ENCODE measurements around the gene MST1R. TPM values are rescaled to one million over a fixed set of nuclear protein-coding genes. Genes with fewer than 3 reads are reported as not detected.

Gene MST1R
- total and polyA plus RNA-seq, 2 donors (not counting 3 experiments of a cell fraction or from before 2014, with no cell fraction given), result 0.93 to 2.4 TPM

GRCh38 chr3:49889296-49889695 is 14.4 kb downstream of the MST1R start:
- Histone ChIP-seq H3K4me3 (replicated peaks in 1 of 3; ENCODE audit: insufficient read depth in 1 of 3, low read depth in 1 of 3, low read length in 3 of 3) (no peak overlapping the region), H3K9me1 (replicated peaks; ENCODE audit: control insufficient read depth, extremely low read depth, insufficient read depth, low read length) (no peaks in the 10 kb centered on the region), H3K27me3 (ENCODE audit: control insufficient read depth in 2 of 2, insufficient read depth in 2 of 2, low read length in 2 of 2) (no peaks in the 10 kb centered on the region), H3K9me3 (replicated peaks; ENCODE audit: control insufficient read depth, insufficient read depth, low read length) (no peaks in the 10 kb centered on the region), H3K79me2 (ENCODE audit: control insufficient read depth, insufficient read depth, low read length) (no peaks in the 10 kb centered on the region), H3K4me1 (ENCODE audit: control insufficient read depth, extremely low read depth, insufficient read depth, low read length) (no peaks in the 10 kb centered on the region), H3K4me2 (ENCODE audit: insufficient read depth, low read length) (no peak overlapping the region), H4K20me1 (replicated peaks; ENCODE audit: control insufficient read depth, extremely low read depth, insufficient read depth, low read length) (no peaks in the 10 kb centered on the region), H3K27ac (ENCODE audit: insufficient read depth, low read depth, low read length) (no peak overlapping the region), H2AFZ (ENCODE audit: low read depth, low read length) (no peak overlapping the region), H3K9ac (replicated peaks; ENCODE audit: extremely low read depth, insufficient read depth, low read length) (no peak overlapping the region), H3K36me3 (ENCODE audit: control insufficient read depth in 2 of 2, extremely low read depth in 1 of 2, insufficient read depth in 2 of 2, low read length in 2 of 2) (no peaks in the 10 kb centered on the region)
- ChIA-PET POLR2A (no interaction called here), CTCF (interaction anchor here (1.0 to 2.4 kb wide), 2 partner anchors 11 to 39 kb away, joined by 3 to 11 read pairs; no protein-coding TSS in a partner anchor)
- dilution Hi-C loops (cut with MboI; ENCODE audit: extremely low pct_ligation_motif_present, low sequenced_read_pairs), result no loop called here
- no peak for DNase-seq (ENCODE audit: low read depth, low spot score)
- TF ChIP-seq EZH2 (IDR thresholded peaks at IDR 0.05; ENCODE audit: borderline replicate concordance, low read depth, low read length, severe bottlenecking), result no peak
- TF ChIP-seq GATA2 (IDR thresholded peaks at IDR 0.05; ENCODE audit: insufficient read depth, insufficient read length, low read depth, low read length), result no peak
- TF ChIP-seq FOS (IDR thresholded peaks at IDR 0.05; ENCODE audit: borderline replicate concordance, insufficient read depth, low read length), result no peak
- TF ChIP-seq, protein P1, sequence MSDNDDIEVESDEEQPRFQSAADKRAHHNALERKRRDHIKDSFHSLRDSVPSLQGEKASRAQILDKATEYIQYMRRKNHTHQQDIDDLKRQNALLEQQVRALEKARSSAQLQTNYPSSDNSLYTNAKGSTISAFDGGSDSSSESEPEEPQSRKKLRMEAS (IDR thresholded peaks at IDR 0.05; ENCODE audit: insufficient read depth, insufficient read length), result no peak
- no peak for TF ChIP-seq MYC (IDR thresholded peaks at IDR 0.05; ENCODE audit: low read depth, low read length)
- TF ChIP-seq JUN (IDR thresholded peaks at IDR 0.05; ENCODE audit: borderline replicate concordance, insufficient read depth, insufficient read length, low read depth), result no peak
- TF ChIP-seq POLR2AphosphoS5 (IDR thresholded peaks at IDR 0.05; ENCODE audit: insufficient read depth, low read depth, low read length), result no peak
- TF ChIP-seq POLR2A (IDR thresholded peaks at IDR 0.05; ENCODE audit: low read depth, low read length), result no peak
- no TSS peak for BruUV-seq (replicated peaks)
- no peak for FAIRE-seq
- intact Hi-C loops (cut with micrococcal nuclease), result no loop called here

GRCh38 chr3:49886922-49887265 is 16.8 kb downstream of the MST1R start:
- ChIA-PET CTCF (interaction anchor here (0.9 kb wide), 1 partner anchor 13 kb away, joined by 3 read pairs; no protein-coding TSS in a partner anchor), POLR2A (no interaction called here)
- intact Hi-C loops (cut with micrococcal nuclease) (no loop called here), dilution Hi-C loops (cut with MboI; ENCODE audit: extremely low pct_ligation_motif_present, low sequenced_read_pairs) (no loop called here)
- no peak overlapping the region for H3K4me3 ChIP-seq (replicated peaks in 1 of 3; ENCODE audit: insufficient read depth in 1 of 3, low read depth in 1 of 3, low read length in 3 of 3)
- no peak for TF ChIP-seq GATA2 (IDR thresholded peaks at IDR 0.05; ENCODE audit: insufficient read depth, insufficient read length, low read depth, low read length)
- no peak for TF ChIP-seq POLR2A (IDR thresholded peaks at IDR 0.05; ENCODE audit: low read depth, low read length)
- TF ChIP-seq, protein P1 (IDR thresholded peaks at IDR 0.05; ENCODE audit: insufficient read depth, insufficient read length), result no peak
- no peak for TF ChIP-seq MYC (IDR thresholded peaks at IDR 0.05; ENCODE audit: low read depth, low read length)
- no peak for TF ChIP-seq FOS (IDR thresholded peaks at IDR 0.05; ENCODE audit: borderline replicate concordance, insufficient read depth, low read length)
- no peak for TF ChIP-seq EZH2 (IDR thresholded peaks at IDR 0.05; ENCODE audit: borderline replicate concordance, low read depth, low read length, severe bottlenecking)
- no peak for TF ChIP-seq CTCF (IDR thresholded peaks at IDR 0.05; ENCODE audit: extremely low read depth in 1 of 2, insufficient read depth in 1 of 2, low read depth in 1 of 2, low read length in 2 of 2)
- no peak for TF ChIP-seq POLR2AphosphoS5 (IDR thresholded peaks at IDR 0.05; ENCODE audit: insufficient read depth, low read depth, low read length)
- no peak for TF ChIP-seq JUN (IDR thresholded peaks at IDR 0.05; ENCODE audit: borderline replicate concordance, insufficient read depth, insufficient read length, low read depth)
- H2AFZ ChIP-seq (ENCODE audit: low read depth, low read length), result no peak overlapping the region
- no peak for DNase-seq (ENCODE audit: low read depth, low spot score)
- no peaks in the 10 kb centered on the region for H3K36me3 ChIP-seq (ENCODE audit: control insufficient read depth in 2 of 2, extremely low read depth in 1 of 2, insufficient read depth in 2 of 2, low read length in 2 of 2)
- H3K9me3 ChIP-seq (replicated peaks; ENCODE audit: control insufficient read depth, insufficient read depth, low read length), result no peaks in the 10 kb centered on the region
- no peak overlapping the region for H3K4me2 ChIP-seq (ENCODE audit: insufficient read depth, low read length)
- H3K4me1 ChIP-seq (ENCODE audit: control insufficient read depth, extremely low read depth, insufficient read depth, low read length), result no peaks in the 10 kb centered on the region
- no peaks in the 10 kb centered on the region for H4K20me1 ChIP-seq (replicated peaks; ENCODE audit: control insufficient read depth, extremely low read depth, insufficient read depth, low read length)
- FAIRE-seq, result no peak
- no TSS peak for BruUV-seq (replicated peaks)
- no peak overlapping the region for H3K9ac ChIP-seq (replicated peaks; ENCODE audit: extremely low read depth, insufficient read depth, low read length)
- no peaks in the 10 kb centered on the region for H3K79me2 ChIP-seq (ENCODE audit: control insufficient read depth, insufficient read depth, low read length)
- H3K27me3 ChIP-seq (ENCODE audit: control insufficient read depth in 2 of 2, insufficient read depth in 2 of 2, low read length in 2 of 2), result peaks cover 3 to 5% of the 10 kb centered on the region in 2 experiments
- H3K27ac ChIP-seq (ENCODE audit: insufficient read depth, low read depth, low read length), result no peak overlapping the region
- H3K9me1 ChIP-seq (replicated peaks; ENCODE audit: control insufficient read depth, extremely low read depth, insufficient read depth, low read length), result no peaks in the 10 kb centered on the region
